GM23338 (cell line): Measurements from ENCODE around the gene PTPRN2. TPM values are rescaled to one million over a fixed set of nuclear protein-coding genes. Genes with fewer than 3 reads are reported as not detected.

Source experiments
- ATAC-seq: fragments of 200-7000 bp; cut with Tn5 transposase; 3 replicates; pipeline ENCODE4 v1.9.1; 2020
- DNase-seq: peaks from one replicate; pipeline ENCODE4 v3.0.0-alpha.2; 2015; ENCODE audit warnings: low spot score
- H2AFZ ChIP-seq: fragments of 200-600 bp; sonication (generic); 2 replicates; pipeline ENCODE4 v1.8.0; 2016; ENCODE audit warnings: antibody characterized with exemption, mild to moderate bottlenecking, moderate library complexity
- H3F3A ChIP-seq: fragments of 200-600 bp; sonication (generic); replicated peaks from 2 replicates; pipeline ENCODE4 v1.8.0; 2017; ENCODE audit warnings: antibody characterized with exemption, mixed run types, low read depth
- H3K27ac ChIP-seq: fragments of 200-600 bp; sonication (generic); 2 replicates; pipeline ENCODE4 v1.6.1; 2016; ENCODE audit warnings: low read depth
- H3K27me3 ChIP-seq: fragments of 200-600 bp; sonication (generic); 2 replicates; pipeline ENCODE4 v1.8.0; 2016; ENCODE audit warnings: mild to moderate bottlenecking, mixed run types, moderate library complexity; ENCODE audit not compliant: insufficient read depth
- H3K36me3 ChIP-seq: fragments of 200-600 bp; sonication (generic); 2 replicates; pipeline ENCODE4 v1.8.0; 2016; ENCODE audit warnings: mild to moderate bottlenecking; ENCODE audit not compliant: insufficient read depth
- H3K4me1 ChIP-seq: fragments of 200-600 bp; sonication (generic); 2 replicates; pipeline ENCODE4 v1.8.0; 2016; ENCODE audit warnings: mild to moderate bottlenecking, moderate library complexity; ENCODE audit not compliant: insufficient read depth
- H3K4me2 ChIP-seq: fragments of 200-600 bp; sonication (generic); 2 replicates; pipeline ENCODE4 v1.7.1; 2017; ENCODE audit warnings: mixed run types
- H3K4me3 ChIP-seq: fragments of 200-600 bp; sonication (generic); 2 replicates; pipeline ENCODE4 v1.6.1; 2016; ENCODE audit warnings: mixed run types
- H3K79me2 ChIP-seq: fragments of 200-600 bp; sonication (generic); replicated peaks from 2 replicates; pipeline ENCODE4 v1.8.0; 2017; ENCODE audit warnings: mild to moderate bottlenecking; ENCODE audit not compliant: insufficient read depth
- H3K9me2 ChIP-seq: fragments of 200-600 bp; sonication (generic); 2 replicates; pipeline ENCODE4 v1.8.0; 2017; ENCODE audit not compliant: insufficient read depth
- H4K20me1 ChIP-seq: fragments of 200-600 bp; sonication (generic); replicated peaks from 2 replicates; pipeline ENCODE4 v1.8.0; 2017; ENCODE audit warnings: mild to moderate bottlenecking; ENCODE audit not compliant: insufficient read depth
- H3K27ac Mint-ChIP-seq: 2 replicates; pipeline ENCODE4 v1.8.0; 2020; ENCODE audit warnings: inconsistent platforms, mild to moderate bottlenecking, moderate library complexity, mixed read lengths
- H3K27me3 Mint-ChIP-seq: 3 replicates; pipeline ENCODE4 v1.8.0; 2022; ENCODE audit warnings: low read depth, mild to moderate bottlenecking, moderate library complexity, mixed read lengths, inconsistent platforms; ENCODE audit not compliant: insufficient read depth, poor library complexity
- H3K36me3 Mint-ChIP-seq: 3 replicates; pipeline ENCODE4 v1.8.0; 2021; ENCODE audit warnings: low read depth, mild to moderate bottlenecking, inconsistent platforms, moderate library complexity, mixed read lengths
- H3K4me1 Mint-ChIP-seq: 3 replicates; pipeline ENCODE4 v1.8.0; 2020; ENCODE audit warnings: mild to moderate bottlenecking, inconsistent platforms, mixed read lengths
- H3K4me3 Mint-ChIP-seq: 3 replicates; pipeline ENCODE4 v1.8.0; 2021; ENCODE audit warnings: moderate library complexity, mild to moderate bottlenecking, inconsistent platforms, mixed read lengths
- H3K9me3 Mint-ChIP-seq: 3 replicates; pipeline ENCODE4 v1.8.0; 2020; ENCODE audit warnings: moderate library complexity, mild to moderate bottlenecking, inconsistent platforms, mixed read lengths
- CREB1 ChIP-seq: fragments of 250-450 bp; sonication (Bioruptor Pico); IDR thresholded peaks from 2 replicates; pipeline ENCODE4 v1.5.0; 2020; ENCODE audit warnings: low read depth, mild to moderate bottlenecking, moderate library complexity
- EZH2 ChIP-seq: fragments of 200-600 bp; sonication (generic); IDR thresholded peaks from one replicate; pipeline ENCODE4 v1.8.0; 2017; ENCODE audit warnings: antibody characterized with exemption, mild to moderate bottlenecking, low read depth; ENCODE audit not compliant: unreplicated experiment
- EZH2phosphoT487 ChIP-seq: fragments of 200-600 bp; sonication (generic); IDR thresholded peaks from one replicate; pipeline ENCODE4 v1.8.1; 2018; ENCODE audit warnings: antibody characterized with exemption; ENCODE audit not compliant: unreplicated experiment
- JUNB ChIP-seq: IDR thresholded peaks from one replicate; pipeline ENCODE4 v1.6.1; 2016; ENCODE audit warnings: antibody characterized with exemption; ENCODE audit not compliant: unreplicated experiment
- NANOG ChIP-seq: IDR thresholded peaks from 2 replicates; pipeline ENCODE4 v1.6.1; 2016; ENCODE audit warnings: antibody characterized with exemption, borderline replicate concordance
- POLR2AphosphoS5 ChIP-seq: IDR thresholded peaks from 2 replicates; pipeline ENCODE4 v1.6.1; 2016; ENCODE audit warnings: antibody characterized with exemption, low read depth
- STAT1 ChIP-seq: IDR thresholded peaks from one replicate; pipeline ENCODE4 v1.6.1; 2016; ENCODE audit warnings: antibody characterized with exemption; ENCODE audit not compliant: unreplicated experiment
- ZNF114 ChIP-seq: fragments of 250-450 bp; sonication (Bioruptor Pico); IDR thresholded peaks from 2 replicates; pipeline ENCODE4 v1.5.0; 2020; ENCODE audit warnings: mild to moderate bottlenecking, moderate library complexity
- ZNF331 ChIP-seq: fragments of 250-450 bp; sonication (Bioruptor Pico); IDR thresholded peaks from 2 replicates; pipeline ENCODE4 v1.5.0; 2020; ENCODE audit warnings: low read depth, mild to moderate bottlenecking, moderate library complexity
- polyA plus RNA-seq: library from polyadenylated mRNA; unstranded; fragments of >200 nt; fragmentation: Nextera tagmentation; extraction: Ambion mirVana; gene quantifications from 2 replicates; pipeline ENCODE4 v1.2.1, GENCODE V29; 2016
- total RNA-seq: library from RNA; depleted of rRNA; stranded (reverse); fragments of >200 nt; shearing (Covaris generic); gene quantifications from 2 replicates; pipeline ENCODE4 v1.2.3, GENCODE V29; 2014
- TF ChIP-seq, protein P1 (sequence below): fragments of 250-450 bp; sonication (Bioruptor Pico); IDR thresholded peaks from 2 replicates; pipeline ENCODE4 v1.5.0; 2020; ENCODE audit warnings: mild to moderate bottlenecking, moderate library complexity
- TF ChIP-seq, protein P2 (sequence below): IDR thresholded peaks from one replicate; pipeline ENCODE4 v1.6.1; 2018; ENCODE audit warnings: antibody characterized with exemption; ENCODE audit not compliant: unreplicated experiment
- TF ChIP-seq, protein P3 (sequence below), 2 experiments: fragments of 200-600 bp in 1 of 2; sonication (generic) in 1 of 2; conservative IDR thresholded peaks; 2 replicates each; pipeline versions ENCODE4 v1.5.1 to v1.6.1; 2016 to 2017; ENCODE audit warnings: antibody characterized with exemption in 2 of 2, low read depth in 2 of 2, mild to moderate bottlenecking in 2 of 2, moderate library complexity in 1 of 2
- TF ChIP-seq, protein P4 (sequence below): IDR thresholded peaks from 2 replicates; pipeline ENCODE4 v1.6.1; 2016; ENCODE audit warnings: antibody characterized with exemption

Gene PTPRN2
- total and polyA plus RNA-seq, 2 experiments from 2014 or later: 0.87 to 4.0 TPM

DNA sequence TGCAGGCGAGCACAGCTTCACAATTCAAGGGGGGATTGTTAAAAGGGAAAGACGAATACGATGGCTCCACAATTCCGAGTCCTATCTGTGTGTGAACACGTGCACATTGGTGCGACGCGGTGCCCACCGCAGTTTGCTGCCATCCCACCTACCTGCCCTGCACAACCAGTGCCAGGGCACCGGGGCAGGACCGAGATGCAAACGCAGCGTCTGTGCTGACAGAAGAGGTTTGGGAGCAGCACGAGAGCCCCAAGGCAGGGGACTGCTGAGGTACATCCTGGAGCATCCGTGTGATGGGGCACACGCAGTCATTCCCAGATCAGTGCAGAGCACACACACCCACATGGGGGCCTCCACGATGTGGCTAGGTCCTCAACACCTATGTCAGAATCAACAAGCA, 1029.6 kb downstream of the PTPRN2 start:
- ATAC-seq (no peak), DNase-seq (no peak)
- Histone ChIP-seq H3K4me2 (no peak overlapping the region), H3K4me3 (no peak overlapping the region), H3K79me2 (no peaks in the 10 kb centered on the region), H3K9me2 (no peaks in the 10 kb centered on the region), H3K27ac (no peak overlapping the region), H3K36me3 (no peaks in the 10 kb centered on the region), H3K4me1 (no peaks in the 10 kb centered on the region), H3F3A (peaks cover 11% of the 10 kb centered on the region), H4K20me1 (no peaks in the 10 kb centered on the region), H3K27me3 (no peaks in the 10 kb centered on the region), H2AFZ (no peak overlapping the region)
- Mint-ChIP-seq H3K4me1 (no peaks in the 10 kb centered on the region), H3K27ac (no peak overlapping the region), H3K27me3 (peaks cover 11% of the 10 kb centered on the region), H3K4me3 (no peak overlapping the region), H3K36me3 (peaks cover 23% of the 10 kb centered on the region), H3K9me3 (peaks cover 7% of the 10 kb centered on the region)
- TF ChIP-seq, protein P1, sequence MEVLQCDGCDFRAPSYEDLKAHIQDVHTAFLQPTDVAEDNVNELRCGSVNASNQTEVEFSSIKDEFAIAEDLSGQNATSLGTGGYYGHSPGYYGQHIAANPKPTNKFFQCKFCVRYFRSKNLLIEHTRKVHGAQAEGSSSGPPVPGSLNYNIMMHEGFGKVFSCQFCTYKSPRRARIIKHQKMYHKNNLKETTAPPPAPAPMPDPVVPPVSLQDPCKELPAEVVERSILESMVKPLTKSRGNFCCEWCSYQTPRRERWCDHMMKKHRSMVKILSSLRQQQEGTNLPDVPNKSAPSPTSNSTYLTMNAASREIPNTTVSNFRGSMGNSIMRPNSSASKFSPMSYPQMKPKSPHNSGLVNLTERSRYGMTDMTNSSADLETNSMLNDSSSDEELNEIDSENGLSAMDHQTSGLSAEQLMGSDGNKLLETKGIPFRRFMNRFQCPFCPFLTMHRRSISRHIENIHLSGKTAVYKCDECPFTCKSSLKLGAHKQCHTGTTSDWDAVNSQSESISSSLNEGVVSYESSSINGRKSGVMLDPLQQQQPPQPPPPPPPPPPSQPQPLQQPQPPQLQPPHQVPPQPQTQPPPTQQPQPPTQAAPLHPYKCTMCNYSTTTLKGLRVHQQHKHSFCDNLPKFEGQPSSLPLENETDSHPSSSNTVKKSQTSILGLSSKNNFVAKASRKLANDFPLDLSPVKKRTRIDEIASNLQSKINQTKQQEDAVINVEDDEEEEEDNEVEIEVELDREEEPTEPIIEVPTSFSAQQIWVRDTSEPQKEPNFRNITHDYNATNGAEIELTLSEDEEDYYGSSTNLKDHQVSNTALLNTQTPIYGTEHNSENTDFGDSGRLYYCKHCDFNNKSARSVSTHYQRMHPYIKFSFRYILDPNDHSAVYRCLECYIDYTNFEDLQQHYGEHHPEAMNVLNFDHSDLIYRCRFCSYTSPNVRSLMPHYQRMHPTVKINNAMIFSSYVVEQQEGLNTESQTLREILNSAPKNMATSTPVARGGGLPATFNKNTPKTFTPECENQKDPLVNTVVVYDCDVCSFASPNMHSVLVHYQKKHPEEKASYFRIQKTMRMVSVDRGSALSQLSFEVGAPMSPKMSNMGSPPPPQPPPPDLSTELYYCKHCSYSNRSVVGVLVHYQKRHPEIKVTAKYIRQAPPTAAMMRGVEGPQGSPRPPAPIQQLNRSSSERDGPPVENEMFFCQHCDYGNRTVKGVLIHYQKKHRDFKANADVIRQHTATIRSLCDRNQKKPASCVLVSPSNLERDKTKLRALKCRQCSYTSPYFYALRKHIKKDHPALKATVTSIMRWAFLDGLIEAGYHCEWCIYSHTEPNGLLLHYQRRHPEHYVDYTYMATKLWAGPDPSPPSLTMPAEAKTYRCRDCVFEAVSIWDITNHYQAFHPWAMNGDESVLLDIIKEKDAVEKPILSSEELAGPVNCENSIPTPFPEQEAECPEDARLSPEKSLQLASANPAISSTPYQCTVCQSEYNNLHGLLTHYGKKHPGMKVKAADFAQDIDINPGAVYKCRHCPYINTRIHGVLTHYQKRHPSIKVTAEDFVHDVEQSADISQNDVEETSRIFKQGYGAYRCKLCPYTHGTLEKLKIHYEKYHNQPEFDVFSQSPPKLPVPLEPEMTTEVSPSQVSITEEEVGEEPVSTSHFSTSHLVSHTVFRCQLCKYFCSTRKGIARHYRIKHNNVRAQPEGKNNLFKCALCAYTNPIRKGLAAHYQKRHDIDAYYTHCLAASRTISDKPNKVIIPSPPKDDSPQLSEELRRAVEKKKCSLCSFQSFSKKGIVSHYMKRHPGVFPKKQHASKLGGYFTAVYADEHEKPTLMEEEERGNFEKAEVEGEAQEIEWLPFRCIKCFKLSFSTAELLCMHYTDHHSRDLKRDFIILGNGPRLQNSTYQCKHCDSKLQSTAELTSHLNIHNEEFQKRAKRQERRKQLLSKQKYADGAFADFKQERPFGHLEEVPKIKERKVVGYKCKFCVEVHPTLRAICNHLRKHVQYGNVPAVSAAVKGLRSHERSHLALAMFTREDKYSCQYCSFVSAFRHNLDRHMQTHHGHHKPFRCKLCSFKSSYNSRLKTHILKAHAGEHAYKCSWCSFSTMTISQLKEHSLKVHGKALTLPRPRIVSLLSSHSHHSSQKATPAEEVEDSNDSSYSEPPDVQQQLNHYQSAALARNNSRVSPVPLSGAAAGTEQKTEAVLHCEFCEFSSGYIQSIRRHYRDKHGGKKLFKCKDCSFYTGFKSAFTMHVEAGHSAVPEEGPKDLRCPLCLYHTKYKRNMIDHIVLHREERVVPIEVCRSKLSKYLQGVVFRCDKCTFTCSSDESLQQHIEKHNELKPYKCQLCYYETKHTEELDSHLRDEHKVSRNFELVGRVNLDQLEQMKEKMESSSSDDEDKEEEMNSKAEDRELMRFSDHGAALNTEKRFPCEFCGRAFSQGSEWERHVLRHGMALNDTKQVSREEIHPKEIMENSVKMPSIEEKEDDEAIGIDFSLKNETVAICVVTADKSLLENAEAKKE (CRISPR knock-in tag): no peak
- TF ChIP-seq STAT1: no peak
- TF ChIP-seq CREB1: no peak
- TF ChIP-seq ZNF114: no peak
- no peak for TF ChIP-seq EZH2
- TF ChIP-seq, protein P2, sequence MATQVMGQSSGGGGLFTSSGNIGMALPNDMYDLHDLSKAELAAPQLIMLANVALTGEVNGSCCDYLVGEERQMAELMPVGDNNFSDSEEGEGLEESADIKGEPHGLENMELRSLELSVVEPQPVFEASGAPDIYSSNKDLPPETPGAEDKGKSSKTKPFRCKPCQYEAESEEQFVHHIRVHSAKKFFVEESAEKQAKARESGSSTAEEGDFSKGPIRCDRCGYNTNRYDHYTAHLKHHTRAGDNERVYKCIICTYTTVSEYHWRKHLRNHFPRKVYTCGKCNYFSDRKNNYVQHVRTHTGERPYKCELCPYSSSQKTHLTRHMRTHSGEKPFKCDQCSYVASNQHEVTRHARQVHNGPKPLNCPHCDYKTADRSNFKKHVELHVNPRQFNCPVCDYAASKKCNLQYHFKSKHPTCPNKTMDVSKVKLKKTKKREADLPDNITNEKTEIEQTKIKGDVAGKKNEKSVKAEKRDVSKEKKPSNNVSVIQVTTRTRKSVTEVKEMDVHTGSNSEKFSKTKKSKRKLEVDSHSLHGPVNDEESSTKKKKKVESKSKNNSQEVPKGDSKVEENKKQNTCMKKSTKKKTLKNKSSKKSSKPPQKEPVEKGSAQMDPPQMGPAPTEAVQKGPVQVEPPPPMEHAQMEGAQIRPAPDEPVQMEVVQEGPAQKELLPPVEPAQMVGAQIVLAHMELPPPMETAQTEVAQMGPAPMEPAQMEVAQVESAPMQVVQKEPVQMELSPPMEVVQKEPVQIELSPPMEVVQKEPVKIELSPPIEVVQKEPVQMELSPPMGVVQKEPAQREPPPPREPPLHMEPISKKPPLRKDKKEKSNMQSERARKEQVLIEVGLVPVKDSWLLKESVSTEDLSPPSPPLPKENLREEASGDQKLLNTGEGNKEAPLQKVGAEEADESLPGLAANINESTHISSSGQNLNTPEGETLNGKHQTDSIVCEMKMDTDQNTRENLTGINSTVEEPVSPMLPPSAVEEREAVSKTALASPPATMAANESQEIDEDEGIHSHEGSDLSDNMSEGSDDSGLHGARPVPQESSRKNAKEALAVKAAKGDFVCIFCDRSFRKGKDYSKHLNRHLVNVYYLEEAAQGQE: no peak
- TF ChIP-seq POLR2AphosphoS5: no peak
- TF ChIP-seq EZH2phosphoT487: no peak
- TF ChIP-seq, protein P3, sequence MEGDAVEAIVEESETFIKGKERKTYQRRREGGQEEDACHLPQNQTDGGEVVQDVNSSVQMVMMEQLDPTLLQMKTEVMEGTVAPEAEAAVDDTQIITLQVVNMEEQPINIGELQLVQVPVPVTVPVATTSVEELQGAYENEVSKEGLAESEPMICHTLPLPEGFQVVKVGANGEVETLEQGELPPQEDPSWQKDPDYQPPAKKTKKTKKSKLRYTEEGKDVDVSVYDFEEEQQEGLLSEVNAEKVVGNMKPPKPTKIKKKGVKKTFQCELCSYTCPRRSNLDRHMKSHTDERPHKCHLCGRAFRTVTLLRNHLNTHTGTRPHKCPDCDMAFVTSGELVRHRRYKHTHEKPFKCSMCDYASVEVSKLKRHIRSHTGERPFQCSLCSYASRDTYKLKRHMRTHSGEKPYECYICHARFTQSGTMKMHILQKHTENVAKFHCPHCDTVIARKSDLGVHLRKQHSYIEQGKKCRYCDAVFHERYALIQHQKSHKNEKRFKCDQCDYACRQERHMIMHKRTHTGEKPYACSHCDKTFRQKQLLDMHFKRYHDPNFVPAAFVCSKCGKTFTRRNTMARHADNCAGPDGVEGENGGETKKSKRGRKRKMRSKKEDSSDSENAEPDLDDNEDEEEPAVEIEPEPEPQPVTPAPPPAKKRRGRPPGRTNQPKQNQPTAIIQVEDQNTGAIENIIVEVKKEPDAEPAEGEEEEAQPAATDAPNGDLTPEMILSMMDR (conservative IDR thresholded peaks at IDR 0.05; ENCODE audit: low read depth in 2 of 2): no peak
- TF ChIP-seq ZNF331 (CRISPR knock-in tag): no peak
- TF ChIP-seq, protein P4, sequence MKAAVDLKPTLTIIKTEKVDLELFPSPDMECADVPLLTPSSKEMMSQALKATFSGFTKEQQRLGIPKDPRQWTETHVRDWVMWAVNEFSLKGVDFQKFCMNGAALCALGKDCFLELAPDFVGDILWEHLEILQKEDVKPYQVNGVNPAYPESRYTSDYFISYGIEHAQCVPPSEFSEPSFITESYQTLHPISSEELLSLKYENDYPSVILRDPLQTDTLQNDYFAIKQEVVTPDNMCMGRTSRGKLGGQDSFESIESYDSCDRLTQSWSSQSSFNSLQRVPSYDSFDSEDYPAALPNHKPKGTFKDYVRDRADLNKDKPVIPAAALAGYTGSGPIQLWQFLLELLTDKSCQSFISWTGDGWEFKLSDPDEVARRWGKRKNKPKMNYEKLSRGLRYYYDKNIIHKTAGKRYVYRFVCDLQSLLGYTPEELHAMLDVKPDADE: no peak
- no peak for TF ChIP-seq JUNB
- no peak for TF ChIP-seq NANOG
